HFFc6 (cell line): Measurements from ENCODE around the gene ADNP. TPM values are rescaled to one million over a fixed set of nuclear protein-coding genes. Genes with fewer than 3 reads are reported as not detected.

Experiments used
- DNase-seq: peaks from one replicate; pipeline ENCODE4 v3.0.0-alpha.2; 2018
- H3K27ac Mint-ChIP-seq: 2 replicates; pipeline ENCODE4 v1.8.0; 2020; ENCODE audit warnings: mild to moderate bottlenecking, mixed read lengths
- H3K27me3 Mint-ChIP-seq: 2 replicates; pipeline ENCODE4 v1.8.0; 2021; ENCODE audit warnings: mild to moderate bottlenecking, moderate library complexity, mixed read lengths; ENCODE audit not compliant: insufficient read depth
- H3K36me3 Mint-ChIP-seq: 2 replicates; pipeline ENCODE4 v1.8.0; 2021; ENCODE audit warnings: low read depth, mixed read lengths
- H3K4me1 Mint-ChIP-seq: 2 replicates; pipeline ENCODE4 v1.8.0; 2020; ENCODE audit warnings: low read depth, mixed read lengths
- H3K4me3 Mint-ChIP-seq: 2 replicates; pipeline ENCODE4 v1.8.0; 2020; ENCODE audit warnings: mild to moderate bottlenecking, moderate library complexity, mixed read lengths
- H3K9me3 Mint-ChIP-seq: 2 replicates; pipeline ENCODE4 v1.8.0; 2020; ENCODE audit warnings: mild to moderate bottlenecking, mixed read lengths
- total RNA-seq, 6 experiments: library from RNA; stranded (reverse); fragmentation: NEBNext Ultra II Directional; extraction: Animal tissue kit (Norgen Biotek cat#: 25700); gene quantifications; 2 replicates in 1 of 6; 3 replicates in 5 of 6; pipeline ENCODE4 v1.2.3, GENCODE V29; 2021
- TF ChIP-seq, protein P1 (sequence below): fragments of 200-600 bp; sonication (generic); IDR thresholded peaks from 2 replicates; pipeline ENCODE4 v1.5.0; 2021; ENCODE audit warnings: antibody characterized with exemption, mild to moderate bottlenecking

Gene ADNP
- total RNA-seq, 6 experiments from 2014 or later, result 56.5 to 68.8 (median 57.3) TPM

DNA sequence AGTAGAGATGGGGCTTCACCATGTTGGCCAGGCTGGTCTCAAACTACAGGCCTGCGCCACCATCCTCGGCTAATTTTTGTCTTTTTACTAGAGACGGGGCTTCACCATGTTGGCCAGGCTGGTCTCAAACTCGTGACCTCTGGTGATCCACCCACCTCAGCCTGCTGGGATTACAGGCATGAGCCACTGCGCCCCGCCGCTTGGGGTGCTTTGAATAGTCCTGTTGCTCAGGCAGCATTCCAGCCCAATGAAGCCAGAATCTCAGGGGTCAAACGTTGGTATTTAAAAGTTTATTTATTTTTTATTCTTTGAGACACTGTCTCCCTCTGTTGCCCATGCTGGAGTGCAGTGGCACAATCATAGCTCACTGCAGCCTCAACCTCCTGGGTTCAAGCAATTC is 38.7 kb upstream of the ADNP start:
- Mint-ChIP-seq H3K4me3 (no peak overlapping the region), H3K27me3 (peaks cover 21% of the 10 kb centered on the region), H3K4me1 (peaks cover 13% of the 10 kb centered on the region; the same call in 1 of the 2 replicates), H3K27ac (no peak overlapping the region), H3K36me3 (peaks cover 5% of the 10 kb centered on the region; the same call in 1 of the 2 replicates), H3K9me3 (no peaks in the 10 kb centered on the region)
- DNase-seq, result peak; percentile 17
- TF ChIP-seq, protein P1, sequence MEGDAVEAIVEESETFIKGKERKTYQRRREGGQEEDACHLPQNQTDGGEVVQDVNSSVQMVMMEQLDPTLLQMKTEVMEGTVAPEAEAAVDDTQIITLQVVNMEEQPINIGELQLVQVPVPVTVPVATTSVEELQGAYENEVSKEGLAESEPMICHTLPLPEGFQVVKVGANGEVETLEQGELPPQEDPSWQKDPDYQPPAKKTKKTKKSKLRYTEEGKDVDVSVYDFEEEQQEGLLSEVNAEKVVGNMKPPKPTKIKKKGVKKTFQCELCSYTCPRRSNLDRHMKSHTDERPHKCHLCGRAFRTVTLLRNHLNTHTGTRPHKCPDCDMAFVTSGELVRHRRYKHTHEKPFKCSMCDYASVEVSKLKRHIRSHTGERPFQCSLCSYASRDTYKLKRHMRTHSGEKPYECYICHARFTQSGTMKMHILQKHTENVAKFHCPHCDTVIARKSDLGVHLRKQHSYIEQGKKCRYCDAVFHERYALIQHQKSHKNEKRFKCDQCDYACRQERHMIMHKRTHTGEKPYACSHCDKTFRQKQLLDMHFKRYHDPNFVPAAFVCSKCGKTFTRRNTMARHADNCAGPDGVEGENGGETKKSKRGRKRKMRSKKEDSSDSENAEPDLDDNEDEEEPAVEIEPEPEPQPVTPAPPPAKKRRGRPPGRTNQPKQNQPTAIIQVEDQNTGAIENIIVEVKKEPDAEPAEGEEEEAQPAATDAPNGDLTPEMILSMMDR, result peak; percentile 16; the same call in 1 of the 2 replicates

DNA sequence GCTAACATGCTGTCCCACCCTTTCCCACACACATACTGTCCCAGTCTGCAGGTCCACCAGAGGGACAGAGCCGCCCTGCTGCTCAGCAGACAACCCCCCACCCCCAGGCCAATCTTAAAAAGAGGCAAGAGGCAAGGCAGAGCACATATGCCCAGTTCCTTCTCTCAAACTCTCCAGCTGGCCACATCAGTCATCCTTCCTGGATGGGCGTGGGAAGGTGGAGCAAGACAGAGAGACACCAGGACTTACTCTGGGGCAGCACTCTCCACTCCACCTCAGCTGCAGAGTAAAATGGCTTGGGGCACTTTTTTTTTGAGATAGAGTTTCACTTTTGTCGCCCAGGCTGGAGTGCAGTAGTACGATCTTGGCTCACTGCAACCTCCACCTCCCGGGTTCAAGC is 38.2 kb upstream of the ADNP start:
- no peak for DNase-seq
- Mint-ChIP-seq H3K36me3 (0 out of 2 replicates have a peak, but pooled peaks cover under 1% of the 10 kb centered on the region), H3K4me1 (peaks cover 13% of the 10 kb centered on the region; the same call in 1 of the 2 replicates), H3K4me3 (no peak overlapping the region), H3K27me3 (peaks cover 21% of the 10 kb centered on the region), H3K9me3 (no peaks in the 10 kb centered on the region), H3K27ac (no peak overlapping the region)
- TF ChIP-seq, protein P1, result no peak

DNA sequence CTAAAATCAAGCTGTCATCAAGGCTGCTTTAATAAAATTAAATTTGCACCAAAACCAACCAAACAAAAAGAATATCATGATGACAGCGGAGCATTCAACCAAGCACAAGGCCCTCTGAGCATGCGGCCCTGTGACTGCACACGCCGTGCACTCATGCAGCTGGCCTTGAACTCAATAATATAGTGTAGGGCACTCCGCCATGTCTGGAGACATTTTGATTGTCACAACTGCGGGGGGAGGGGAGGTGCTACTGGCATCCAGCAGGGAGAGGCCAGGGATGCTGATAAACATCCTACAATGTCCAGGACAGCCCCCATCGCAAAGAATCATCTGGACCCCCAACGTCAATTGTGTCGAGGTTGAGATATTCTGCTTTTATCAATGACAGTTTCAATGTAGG is 37.1 kb upstream of the ADNP start:
- no peaks in the 10 kb centered on the region for H3K36me3 Mint-ChIP-seq
- H3K4me3 Mint-ChIP-seq, result no peak overlapping the region
- no peak overlapping the region for H3K27ac Mint-ChIP-seq

DNA sequence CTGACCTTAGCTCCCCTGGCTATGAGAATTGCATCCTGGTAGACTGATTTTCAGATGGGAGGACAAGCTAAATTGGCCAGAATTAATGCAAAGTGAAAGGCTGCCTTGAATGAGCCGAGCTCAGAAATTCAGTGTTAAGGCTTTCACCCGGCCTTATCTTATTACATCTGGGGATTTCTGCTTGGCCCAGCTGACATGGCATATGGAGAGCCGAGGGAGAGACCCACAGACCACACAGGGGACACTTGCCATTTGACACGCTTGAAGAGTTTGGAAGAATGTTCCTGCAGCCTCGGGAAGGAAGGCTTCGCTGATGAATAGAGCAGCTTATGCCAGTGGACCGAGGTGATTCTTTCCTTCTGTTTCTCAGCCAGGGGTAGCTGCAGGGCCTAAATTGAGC is 36.3 kb upstream of the ADNP start:
- peaks cover 13% of the 10 kb centered on the region; the same call in 1 of the 2 replicates for H3K4me1 Mint-ChIP-seq
- H3K9me3 Mint-ChIP-seq, result no peaks in the 10 kb centered on the region
- no peak overlapping the region for H3K27ac Mint-ChIP-seq
- DNase-seq, result no peak
- no peaks in the 10 kb centered on the region for H3K36me3 Mint-ChIP-seq
- peaks cover 21% of the 10 kb centered on the region for H3K27me3 Mint-ChIP-seq
- no peak overlapping the region for H3K4me3 Mint-ChIP-seq
- TF ChIP-seq, protein P1, result no peak

More for the DNA sequence above, 37.1 kb upstream of the ADNP start:
- TF ChIP-seq, protein P1, result no peak
- Mint-ChIP-seq H3K9me3 (no peaks in the 10 kb centered on the region), H3K4me1 (peaks cover 13% of the 10 kb centered on the region; the same call in 1 of the 2 replicates), H3K27me3 (peaks cover 21% of the 10 kb centered on the region)
- DNase-seq, result no peak

DNA sequence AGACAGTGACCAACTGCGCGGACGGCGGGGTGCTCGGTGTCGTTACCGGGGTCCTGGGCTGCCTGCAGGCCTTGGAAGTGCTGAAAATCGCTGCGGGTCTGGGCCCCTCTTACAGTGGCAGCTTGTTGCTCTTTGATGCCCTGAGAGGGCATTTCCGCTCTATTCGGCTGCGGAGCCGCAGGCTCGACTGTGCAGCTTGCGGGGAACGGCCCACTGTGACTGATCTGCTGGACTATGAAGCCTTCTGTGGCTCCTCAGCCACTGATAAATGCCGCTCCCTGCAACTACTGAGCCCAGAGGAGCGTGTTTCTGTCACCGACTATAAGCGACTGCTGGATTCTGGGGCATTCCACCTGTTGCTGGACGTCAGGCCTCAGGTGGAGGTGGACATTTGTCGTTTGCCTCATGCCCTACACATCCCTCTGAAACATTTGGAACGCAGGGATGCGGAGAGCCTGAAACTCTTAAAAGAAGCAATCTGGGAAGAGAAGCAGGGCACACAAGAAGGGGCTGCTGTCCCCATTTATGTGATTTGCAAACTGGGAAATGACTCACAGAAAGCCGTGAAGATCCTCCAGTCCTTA is 28.4 kb upstream of the ADNP start:
- Mint-ChIP-seq H3K27me3 (no peaks in the 10 kb centered on the region; the same call in 1 of the 2 replicates), H3K4me1 (peaks cover 46% of the 10 kb centered on the region), H3K4me3 (peak overlapping the region; percentile 98), H3K9me3 (no peaks in the 10 kb centered on the region), H3K27ac (peak overlapping the region; percentile 100), H3K36me3 (peaks cover 35% of the 10 kb centered on the region)
- TF ChIP-seq, protein P1, result no peak
- DNase-seq, result no peak
